ENCODE data around the gene CLEC7A.

Gene CLEC7A

DNA sequence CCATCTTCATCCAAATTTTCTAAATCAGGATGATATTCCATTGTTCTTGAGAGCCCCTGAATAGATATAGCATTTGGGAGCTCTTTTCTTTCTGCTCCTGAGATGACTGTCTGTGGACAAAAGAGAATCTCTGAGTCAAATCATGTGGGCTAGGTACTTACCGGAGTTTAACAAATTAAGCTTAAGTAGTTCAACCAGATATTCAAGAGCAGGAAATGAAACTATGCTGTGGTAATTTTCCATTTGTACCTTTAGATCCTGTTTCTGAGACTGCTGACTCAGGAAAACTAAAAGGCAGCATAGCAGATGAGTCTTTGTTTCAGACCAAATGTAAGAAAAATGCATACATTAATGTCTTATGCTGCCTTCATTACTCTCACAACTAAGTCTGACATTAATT, at the start of gene CLEC7A:
TSS of gene CLEC7A (minus strand) at position 158 of the 400 bp plus-strand sequence. CDS start at position 41, 117 bp downstream.
- no peak for DNase-seq (ENCODE audit: low read depth in 3 of 3)

DNA sequence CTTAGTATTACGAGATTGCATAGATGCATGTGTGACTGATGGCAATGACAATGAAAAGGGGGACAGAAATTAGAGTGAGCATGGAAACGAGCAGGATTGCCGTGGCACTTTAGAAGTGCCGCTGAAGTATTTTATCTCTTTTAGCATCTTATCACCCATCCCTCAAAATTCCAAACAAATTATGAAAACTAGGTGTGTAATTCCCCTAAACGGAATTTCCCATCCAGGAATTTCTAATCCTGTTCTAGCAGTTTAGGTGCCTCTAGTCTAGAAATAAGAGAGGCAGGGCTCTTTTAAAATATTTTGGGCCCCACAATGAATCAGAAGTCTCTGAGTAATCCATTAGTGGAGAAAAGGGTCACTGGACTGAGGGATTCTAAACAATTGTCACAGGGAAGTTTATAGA, 49.8 kb upstream of the CLEC7A start:
- no peak for DNase-seq (ENCODE audit: low read depth in 3 of 3)

DNA sequence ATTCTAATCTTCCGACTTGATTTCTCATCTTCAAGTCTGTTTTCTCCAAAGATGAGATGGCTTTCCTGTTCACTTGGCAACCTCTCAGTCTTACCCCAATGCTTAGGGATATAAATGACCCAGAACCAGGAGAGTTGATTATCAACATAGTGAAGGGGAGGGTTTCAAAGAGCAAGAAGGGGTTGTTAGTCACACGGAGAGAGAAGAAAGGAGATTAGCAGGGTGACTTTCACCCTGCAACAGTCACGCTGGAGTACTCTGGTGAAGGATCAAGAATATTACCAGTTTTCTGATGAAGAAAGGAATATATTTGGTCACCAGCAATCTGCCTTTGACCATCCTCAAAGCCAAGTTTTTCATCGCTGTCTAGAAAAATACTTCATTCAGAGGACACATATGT, 48.8 kb upstream of the CLEC7A start, which contains the start of gene TMEM52B:
TSS of gene TMEM52B (plus strand) at position 212 of the 400 bp plus-strand sequence. CDS start 543 bp downstream, outside the sequence.
- no peak for DNase-seq (ENCODE audit: low read depth in 3 of 3)

DNA sequence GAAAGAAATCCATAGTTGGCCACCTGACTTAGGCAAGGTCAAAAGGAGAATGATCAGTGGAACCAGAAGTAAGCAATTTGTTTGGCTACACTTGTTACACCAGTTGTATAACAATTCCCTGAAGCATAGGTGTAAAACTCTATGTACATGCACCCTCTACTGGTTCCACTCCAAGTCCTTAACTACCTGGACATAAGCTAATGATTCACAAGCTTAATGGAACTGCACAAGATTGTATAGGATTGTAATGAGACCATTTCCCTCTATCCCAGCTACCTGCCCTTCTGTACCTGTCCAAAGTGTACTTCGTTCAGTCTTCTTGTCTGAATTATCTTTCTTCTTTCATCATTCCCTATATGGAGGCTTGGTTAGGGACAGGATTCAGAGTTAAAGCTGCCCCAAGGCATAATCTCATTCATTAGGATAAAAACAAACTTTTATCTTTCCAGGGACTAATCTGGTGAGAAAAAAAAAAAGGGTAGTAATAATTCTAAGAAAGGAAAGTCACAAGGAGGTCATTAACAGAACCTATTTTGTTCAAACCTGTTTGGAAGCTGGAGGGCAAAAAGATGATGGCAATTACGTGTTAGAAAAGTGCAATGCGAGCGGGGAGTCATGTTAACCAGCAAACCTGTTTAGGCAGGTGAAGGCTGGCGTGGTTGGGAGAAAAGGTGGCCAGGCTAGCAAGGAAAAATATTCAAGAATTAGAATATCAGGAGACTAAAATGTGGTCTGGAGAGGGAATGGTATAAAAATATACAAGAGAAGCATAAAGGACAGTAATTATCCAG, 46.0 kb upstream of the CLEC7A start:
- DNase-seq (ENCODE audit: low read depth in 3 of 3): no peak

DNA sequence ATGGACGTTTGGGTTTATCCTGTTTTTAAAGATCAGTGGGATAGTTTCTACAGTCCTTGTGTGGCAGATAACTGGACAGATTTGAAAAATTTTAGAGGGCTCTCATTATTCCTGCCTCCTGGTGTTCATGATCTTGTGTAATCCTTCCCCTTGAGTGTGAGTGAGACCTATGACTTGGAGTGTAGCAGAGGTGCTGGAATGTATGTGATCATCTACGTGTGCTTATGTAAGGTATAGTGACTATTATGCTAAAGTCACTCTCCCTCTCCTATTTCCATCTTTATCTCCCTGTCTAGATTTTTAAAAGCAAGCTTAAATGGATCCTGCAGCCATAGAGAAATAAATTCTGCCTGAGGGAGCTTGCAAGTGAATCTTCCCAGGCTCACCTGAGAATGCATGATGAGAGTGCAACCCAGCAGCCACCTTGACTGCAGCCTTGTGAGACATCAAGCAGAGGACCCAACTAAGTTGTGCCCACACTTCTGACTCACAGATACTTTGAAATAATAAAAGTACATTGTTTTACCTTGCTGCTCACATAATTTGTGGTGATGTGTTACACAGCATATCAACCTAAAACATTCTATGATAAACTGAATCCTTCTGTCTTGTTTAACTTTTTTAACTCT, 45.1 kb upstream of the CLEC7A start:
- DNase-seq (ENCODE audit: low read depth in 3 of 3): no peak

DNA sequence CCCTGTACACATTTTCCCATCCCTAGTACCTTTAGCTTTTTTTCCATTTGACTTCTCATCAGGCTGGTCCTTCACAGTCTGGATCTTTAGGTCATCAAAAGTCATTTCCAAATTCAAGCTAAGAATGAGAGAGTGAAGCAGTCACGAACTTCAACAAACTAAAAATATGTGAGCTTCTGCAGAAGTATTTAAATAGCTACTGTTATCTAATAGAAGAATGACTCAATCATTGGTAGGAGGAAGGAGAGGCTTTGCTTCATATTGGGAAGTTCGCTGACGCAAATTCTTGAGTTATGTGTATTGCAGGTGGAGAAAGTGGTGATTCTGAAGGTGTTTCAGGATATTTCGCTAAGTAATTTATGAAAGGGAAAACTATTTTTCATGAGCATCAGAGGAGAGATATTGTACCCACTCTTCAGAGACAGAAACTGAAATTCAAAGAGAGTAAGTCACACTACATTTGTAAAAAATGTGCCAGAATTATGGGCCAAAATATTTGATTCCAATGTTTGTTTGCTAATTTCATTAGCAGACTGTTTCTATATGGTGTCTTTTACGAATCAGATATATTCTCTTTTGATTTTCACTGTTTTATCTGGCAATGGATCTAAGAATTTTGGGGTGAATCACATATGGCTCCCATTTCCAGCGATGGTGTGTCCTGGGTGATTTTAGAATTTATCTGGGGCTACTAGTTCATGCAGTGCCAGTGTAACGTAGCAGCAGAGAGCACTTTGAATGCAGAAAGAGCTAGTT, 42.2 kb upstream of the CLEC7A start, which contains the start of gene OLR1:
TSS of gene OLR1 (minus strand) at position 160 of the 756 bp plus-strand sequence. CDS start at position 105, 55 bp downstream.
- no peak for DNase-seq (ENCODE audit: low read depth in 3 of 3)

DNA sequence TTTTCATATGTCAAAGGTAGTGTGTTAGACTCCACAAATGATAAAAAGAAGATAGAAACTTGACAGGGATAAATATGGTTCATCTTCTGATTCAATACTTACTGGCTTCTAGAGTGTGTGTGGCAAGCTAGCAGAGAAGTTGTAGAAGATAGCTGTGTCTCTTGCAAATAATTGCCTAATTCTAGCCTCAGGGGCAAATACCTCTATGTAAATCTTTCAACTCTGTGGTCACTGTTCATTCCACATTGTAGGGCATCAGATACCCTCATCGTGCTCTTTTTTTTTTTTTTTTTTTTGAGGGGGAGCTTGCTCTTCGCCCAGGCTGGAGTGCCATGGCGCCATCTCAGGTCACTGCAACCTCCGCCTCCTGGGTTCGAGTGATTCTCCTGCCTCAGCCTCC, 40.2 kb upstream of the CLEC7A start:
- no peak for DNase-seq (ENCODE audit: low read depth in 3 of 3)

DNA sequence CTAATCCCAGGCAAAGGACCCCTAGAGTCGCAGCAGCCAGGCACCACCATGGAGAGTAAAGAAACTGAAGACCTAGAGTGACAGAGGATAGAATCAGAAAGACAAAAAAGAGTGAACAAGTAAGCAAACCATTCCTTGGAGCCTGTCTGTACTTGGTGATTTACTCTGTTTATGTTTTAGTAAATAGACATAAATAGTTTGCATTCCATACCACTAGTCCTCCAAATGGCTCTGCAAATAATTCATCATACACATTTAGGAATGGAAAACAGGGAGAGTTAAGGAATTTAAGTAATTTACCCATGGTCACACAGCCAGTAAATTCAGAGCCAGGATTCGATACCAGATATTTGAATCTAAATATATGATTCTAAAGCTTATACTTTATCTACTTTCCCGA, 39.1 kb upstream of the CLEC7A start:
- no peak for DNase-seq (ENCODE audit: low read depth in 3 of 3)

DNA sequence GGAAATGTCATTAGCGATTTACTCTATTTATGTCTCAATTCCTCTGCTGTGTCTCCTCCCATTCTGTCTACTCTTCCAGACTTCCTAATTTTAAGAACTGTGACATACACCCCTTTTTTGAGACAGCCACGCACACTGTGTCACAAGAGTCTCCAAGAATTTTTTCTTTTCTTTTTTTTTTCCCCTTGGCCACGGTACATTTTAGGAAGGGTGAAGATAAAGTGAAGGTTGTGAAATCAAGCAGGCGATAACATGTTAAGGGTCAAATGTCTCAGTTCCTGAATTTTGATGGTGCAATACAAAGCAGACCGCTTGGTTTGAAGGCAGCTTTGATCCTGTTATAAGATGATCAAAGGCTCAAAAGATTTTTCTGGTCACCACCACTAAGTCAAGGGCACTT, 37.6 kb upstream of the CLEC7A start:
- DNase-seq (ENCODE audit: low read depth in 3 of 3): no peak

DNA sequence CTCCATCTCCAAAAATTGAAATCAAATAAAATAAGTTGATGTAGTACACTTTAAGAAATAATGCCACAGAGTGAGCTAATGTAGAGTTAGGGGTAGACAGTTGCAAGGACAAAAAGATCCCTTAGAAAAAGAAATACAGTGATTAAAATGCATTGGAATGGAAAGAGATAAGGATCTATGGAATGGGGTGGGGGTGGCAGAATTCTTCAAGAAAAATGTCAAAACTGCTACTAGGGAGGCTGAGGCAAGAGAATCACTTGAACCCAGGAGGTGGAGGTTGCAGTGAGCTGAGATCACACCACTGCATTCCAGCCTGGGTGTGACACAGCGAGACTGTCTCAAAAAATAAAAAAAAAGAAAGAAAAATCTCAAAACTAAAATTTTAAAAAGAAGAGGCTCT, 35.4 kb upstream of the CLEC7A start:
- DNase-seq (ENCODE audit: low read depth in 3 of 3): no peak

DNA sequence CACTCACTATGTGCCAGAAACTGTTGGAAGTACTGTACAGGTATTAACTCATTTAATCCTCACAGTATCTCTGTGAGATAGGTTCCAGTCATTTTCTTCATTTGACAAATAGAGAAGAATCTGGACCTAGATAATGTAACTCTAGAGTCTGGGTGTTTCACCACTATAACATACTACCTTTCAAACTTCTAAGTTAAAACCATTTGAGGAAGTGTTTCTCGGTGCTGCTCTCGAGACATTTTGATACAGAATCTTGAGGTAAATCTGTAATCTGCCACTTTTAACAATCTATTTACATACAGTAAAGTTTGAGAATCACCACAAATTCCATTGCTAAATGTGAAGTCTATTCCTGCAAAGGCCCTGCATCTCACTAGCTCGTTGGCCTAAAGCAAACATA, 33.1 kb upstream of the CLEC7A start:
- DNase-seq (ENCODE audit: low read depth in 3 of 3): no peak

DNA sequence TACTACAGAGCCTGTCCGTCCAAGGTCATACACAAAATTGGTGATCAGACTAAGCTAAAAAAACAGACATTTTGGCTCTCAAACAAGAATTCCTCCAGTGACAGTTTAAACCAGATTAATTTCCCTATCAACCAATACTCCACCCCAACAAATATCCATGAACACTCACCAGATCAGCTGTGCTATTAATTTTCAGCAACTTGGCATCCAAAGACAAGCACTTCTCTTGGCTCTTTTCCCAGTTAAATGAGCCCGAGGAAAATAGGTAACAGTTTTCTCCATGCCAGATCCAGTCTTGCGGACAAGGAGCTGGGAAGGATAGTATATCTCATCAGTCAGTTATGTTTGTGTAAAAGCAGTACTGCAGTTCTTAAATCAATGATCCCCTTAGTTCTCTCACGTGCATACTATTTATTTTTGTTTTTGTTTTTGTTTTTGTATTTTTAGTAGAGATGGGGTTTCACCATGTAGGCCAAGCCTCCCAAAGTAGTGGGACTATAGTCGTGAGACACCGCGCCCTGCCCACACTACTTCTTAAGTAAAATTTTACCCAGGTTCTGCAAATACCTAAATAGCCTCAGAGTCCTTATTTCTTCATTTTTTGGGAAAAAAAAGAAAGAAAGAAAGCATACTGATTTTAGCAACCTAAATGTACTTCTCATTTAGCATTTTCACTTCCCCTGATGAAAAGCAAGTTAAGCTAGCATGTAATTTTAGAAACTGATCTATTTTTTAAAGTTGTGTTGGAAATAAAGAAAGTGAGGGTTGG, 30.8 kb upstream of the CLEC7A start:
- no peak for DNase-seq (ENCODE audit: low read depth in 3 of 3)

DNA sequence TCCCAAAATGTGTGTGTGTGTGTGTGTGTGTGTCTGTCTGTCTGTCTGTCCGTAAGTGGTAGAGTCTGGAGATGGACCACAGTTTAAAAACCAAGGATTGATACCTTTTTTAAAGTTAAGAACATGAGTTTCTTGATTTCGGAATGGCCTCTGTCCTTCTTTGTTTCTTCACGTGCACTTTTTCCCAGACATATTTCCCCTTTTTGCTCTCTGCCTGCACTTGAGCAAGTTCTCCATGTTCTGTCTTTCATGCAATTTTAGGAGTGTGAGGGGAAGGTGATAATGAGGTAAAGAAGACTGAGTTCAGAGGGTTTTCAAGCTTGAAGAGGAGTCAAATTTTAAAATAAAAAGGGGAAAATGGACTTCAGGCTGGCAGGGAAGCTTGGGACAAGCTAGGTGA, 29.3 kb upstream of the CLEC7A start:
- no peak for DNase-seq (ENCODE audit: low read depth in 3 of 3)

DNA sequence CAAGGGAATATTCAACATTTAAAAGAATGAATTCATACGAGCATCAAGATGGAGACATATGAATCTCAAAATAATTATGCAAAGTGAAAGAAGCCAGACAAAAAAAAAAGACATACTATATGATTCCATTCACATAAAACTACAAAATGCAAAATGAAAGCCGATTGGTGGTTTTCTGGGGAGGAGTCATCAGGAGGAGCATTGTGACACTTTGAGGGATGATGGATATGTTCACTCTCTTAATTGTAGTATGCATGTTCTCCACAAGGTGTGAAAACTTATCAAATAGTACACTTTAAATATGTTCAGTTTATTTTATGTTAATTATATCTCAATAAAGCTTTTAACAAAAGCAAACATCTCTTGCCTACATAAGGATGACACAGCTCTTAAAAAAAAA, 28.4 kb upstream of the CLEC7A start:
- DNase-seq (ENCODE audit: low read depth in 3 of 3): no peak

DNA sequence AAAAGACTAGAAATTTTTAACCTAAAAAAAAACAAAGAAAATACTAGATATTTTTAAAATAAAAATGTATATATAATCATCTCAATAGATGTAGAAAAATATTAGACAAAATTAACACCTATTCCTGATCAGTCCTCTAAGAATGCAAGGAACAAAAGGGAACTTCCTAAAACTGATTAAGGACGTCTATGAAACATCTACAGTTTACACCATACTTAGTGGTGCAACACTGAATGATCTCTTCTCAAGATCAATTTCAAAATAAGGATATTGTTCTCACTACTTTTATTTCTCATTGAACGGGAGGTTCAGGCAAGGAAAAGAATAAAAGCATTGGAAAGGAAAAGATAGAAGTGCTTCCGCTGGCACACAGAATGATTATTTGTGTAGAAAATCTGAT, 26.0 kb upstream of the CLEC7A start:
- no peak for DNase-seq (ENCODE audit: low read depth in 3 of 3)

DNA sequence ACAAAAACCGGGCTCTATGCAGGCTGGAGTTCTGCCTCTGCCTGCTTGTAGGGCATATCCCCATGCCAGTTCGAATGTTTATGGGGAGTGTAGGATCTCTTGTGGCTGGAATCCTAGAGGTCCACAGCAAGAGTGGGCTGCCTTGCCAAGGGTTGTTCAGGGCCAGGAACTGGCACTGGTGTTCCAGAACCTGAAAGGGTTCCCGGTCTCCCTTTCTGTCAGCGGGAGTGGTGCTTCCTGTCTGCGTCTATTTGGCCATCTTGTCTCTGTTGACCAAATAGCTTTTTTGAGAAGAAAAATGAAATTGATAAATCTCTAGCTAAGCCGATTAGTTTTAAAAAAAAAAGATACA, 24.1 kb upstream of the CLEC7A start:
- no peak for DNase-seq (ENCODE audit: low read depth in 3 of 3)

DNA sequence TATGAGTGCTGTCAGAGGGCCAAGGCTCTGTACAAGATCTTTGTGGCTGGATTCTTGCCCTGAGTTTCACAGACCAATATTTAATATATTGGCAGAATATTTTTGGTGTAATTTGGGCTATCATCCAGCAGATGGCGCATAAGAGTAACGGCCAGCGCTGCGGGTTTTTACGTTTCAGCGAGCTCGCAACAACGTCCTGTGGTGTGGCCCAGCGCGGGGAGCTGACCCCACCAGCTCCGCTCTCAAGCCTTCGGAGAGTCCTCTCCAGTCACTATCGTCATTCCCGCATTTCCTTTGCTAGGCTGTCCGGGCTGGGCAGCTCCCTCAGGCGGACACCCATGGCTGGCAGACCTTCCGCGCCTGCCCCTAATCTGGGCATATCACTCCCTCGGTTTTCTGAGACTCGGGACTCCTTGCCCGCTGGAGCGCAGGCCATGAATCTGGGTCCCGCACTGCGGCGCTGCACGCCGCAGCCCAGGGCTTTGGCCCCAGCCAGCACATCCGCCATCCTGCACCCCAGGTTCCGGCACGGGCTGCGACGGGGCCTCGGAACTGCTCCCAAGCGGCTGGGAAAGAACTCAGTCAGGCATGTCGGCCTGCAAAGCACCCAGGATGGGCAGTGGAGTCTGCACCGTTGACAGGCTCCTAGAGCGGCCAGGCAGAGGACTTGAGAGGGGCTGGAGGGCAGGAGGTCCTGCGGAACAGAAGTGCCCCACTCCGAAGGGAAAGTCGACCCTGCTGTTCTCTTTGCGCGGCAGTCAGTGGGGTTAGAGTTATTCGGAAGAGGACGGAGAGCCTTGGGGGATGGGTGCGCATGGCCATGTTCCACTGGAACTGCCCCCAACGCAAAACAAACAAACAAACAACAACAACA, 23.5 kb upstream of the CLEC7A start:
- peak; percentile 15 to 31 (median 28) for DNase-seq (ENCODE audit: low read depth in 3 of 3)

DNA sequence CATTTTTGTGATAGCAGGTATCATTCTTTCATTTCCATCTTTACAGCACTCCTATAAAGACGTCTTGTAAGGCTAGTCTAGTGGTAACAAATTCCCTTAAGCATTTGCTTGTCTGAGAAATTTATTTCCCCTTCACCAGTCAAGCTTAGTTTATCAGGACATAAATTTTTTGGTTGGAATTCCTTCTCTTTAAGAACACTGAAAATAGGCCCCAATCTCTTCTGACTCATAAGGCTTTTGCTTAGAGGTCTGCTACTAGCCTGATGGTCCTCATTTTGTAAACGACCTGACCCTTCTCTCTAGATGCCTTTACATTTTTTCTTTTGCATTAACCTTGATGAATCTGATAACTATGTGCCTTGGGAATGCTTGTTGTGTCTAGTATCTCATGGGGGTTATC, 21.6 kb upstream of the CLEC7A start:
- no peak for DNase-seq (ENCODE audit: low read depth in 3 of 3)

DNA sequence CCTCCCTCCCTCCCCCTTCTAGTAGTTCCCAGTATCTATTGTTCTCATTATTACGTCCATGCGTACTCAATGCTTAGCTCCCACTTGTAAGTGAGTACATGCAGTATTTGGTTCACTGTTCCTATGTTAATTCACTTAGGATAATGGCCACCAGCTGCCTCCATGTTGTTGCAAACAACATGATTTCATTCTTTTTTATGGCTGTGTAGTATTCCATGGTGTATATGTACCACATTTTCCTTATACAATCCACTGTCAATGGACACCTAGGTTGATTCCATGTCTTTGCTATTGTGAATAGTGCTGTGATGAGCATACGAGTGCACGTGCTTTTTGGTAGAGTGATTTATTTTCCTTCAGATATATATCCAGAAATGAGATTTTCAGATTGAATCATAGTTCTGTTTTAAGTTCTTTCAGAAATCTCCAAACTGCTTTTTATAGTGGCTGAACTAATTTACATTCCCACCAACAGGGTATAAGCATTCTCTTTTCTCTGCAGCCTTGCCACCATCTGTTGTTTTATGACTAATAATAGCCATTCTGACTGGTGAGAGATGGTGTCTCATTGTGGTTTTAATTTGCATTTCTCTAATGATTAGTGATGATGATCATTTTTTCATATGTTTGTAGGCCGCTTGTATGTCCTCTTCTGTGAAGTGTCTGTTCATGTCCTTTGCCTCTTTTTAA, 17.9 kb upstream of the CLEC7A start:
- no peak for DNase-seq (ENCODE audit: low read depth in 3 of 3)

DNA sequence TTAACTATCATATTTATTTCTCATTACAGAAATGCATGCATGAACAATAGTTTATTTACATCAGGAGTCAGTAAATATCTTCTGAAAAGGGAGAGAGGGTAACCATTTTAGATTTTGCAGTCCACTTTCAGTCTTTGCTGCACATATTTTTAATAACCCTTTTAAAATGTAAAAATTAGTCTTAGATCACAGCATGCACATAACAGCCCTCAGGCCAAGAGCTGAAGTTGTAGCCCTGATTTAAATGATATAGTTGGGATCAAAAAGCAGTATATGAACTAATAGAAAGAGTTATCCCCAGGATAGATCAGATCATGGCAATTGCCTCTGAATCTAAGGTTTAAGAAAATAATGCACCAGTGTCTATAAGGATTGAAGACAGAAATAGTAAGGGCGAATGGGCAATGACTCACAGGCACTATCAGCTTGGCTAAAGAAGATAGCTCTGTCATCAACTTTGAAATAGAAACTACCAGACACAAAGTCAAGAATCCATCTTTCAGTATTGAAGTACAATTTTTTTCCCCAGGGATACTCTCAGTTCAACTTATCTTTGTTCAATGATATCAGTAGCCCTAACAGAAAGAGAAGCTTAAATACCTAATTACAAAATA, 13.1 kb upstream of the CLEC7A start:
- no peak for DNase-seq (ENCODE audit: low read depth in 3 of 3)
